ENCODE measurements around the gene CLEC18B.
A peak's percentile ranks its signal among the peaks of the same experiment; 100 is the strongest.
"Not testable (repeated sequence)": the region's sequence is repeated elsewhere in the genome, so short reads cannot be mapped to it uniquely, and the experiment has no call there.

The CLEC18B gene

GRCh38 chr16:74404148-74404933 lies 16.9 kb downstream of the CLEC18B start:
- DNase-seq = not testable (repeated sequence)

- DNase-seq = not testable (repeated sequence)
Observed at GRCh38 chr16:74400238-74400637, 21.0 kb downstream of the CLEC18B start.

- DNase-seq = not testable (repeated sequence)
Observed at GRCh38 chr16:74398212-74398895, 22.9 kb downstream of the CLEC18B start.

- DNase-seq = not testable (repeated sequence)
Observed at GRCh38 chr16:74396521-74397017, 24.7 kb downstream of the CLEC18B start.

- DNase-seq = not testable (repeated sequence)
Observed at GRCh38 chr16:74394604-74395003, 26.7 kb downstream of the CLEC18B start.

GRCh38 chr16:74394131-74394530 lies 27.1 kb downstream of the CLEC18B start:
- not testable (repeated sequence) for DNase-seq

GRCh38 chr16:74391454-74392050 lies 29.7 kb downstream of the CLEC18B start:
- DNase-seq = not testable (repeated sequence)

GRCh38 chr16:74382339-74383034 lies 38.8 kb downstream of the CLEC18B start:
- not testable (repeated sequence) for DNase-seq

GRCh38 chr16:74373847-74374184 lies 47.5 kb downstream of the CLEC18B start:
- DNase-seq = not testable (repeated sequence)

- DNase-seq = no peak
Observed at GRCh38 chr16:74372953-74373846, 48.1 kb downstream of the CLEC18B start.

GRCh38 chr16:74372369-74372768 lies 48.9 kb downstream of the CLEC18B start:
- no peak for DNase-seq

- DNase-seq = not testable (repeated sequence)
Observed at GRCh38 chr16:74370338-74371135, 50.7 kb downstream of the CLEC18B start.

- DNase-seq = peak; percentile 91 to 99 (median 98)
Observed at GRCh38 chr16:74368002-74368911, 53.0 kb downstream of the CLEC18B start.

GRCh38 chr16:74367469-74368001 lies 53.7 kb downstream of the CLEC18B start:
- DNase-seq = peak in 4 of 5 donors; percentile 27 to 50 (median 30)

GRCh38 chr16:74361646-74362610 lies 59.4 kb downstream of the CLEC18B start:
- not testable (repeated sequence) for DNase-seq

All from T-helper 1 cell (primary cell).